DOHH2 (cell line): Measurements from ENCODE around the gene CYP26A1.

Experiments
- H3F3A ChIP-seq: fragments of 200-600 bp; sonication (generic), shearing (Covaris generic); 2 replicates; pipeline ENCODE4 v1.6.0; 2016; ENCODE audit warnings: antibody characterized with exemption, mild to moderate bottlenecking; ENCODE audit not compliant: control insufficient read depth, insufficient read depth
- H3K27ac ChIP-seq: fragments of 200-600 bp; sonication (generic); 2 replicates; pipeline ENCODE4 v1.5.1; 2014; ENCODE audit warnings: low read depth, mild to moderate bottlenecking, low read length, moderate library complexity
- H3K27me3 ChIP-seq: fragments of 200-600 bp; sonication (generic); 2 replicates; pipeline ENCODE4 v1.6.1; 2014; ENCODE audit warnings: mild to moderate bottlenecking, low read length, mixed read lengths; ENCODE audit not compliant: control insufficient read depth
- H3K36me3 ChIP-seq: fragments of 200-600 bp; sonication (generic); 2 replicates; pipeline ENCODE4 v1.6.1; 2014; ENCODE audit warnings: mild to moderate bottlenecking, low read length, moderate library complexity, mixed read lengths; ENCODE audit not compliant: control insufficient read depth
- H3K4me1 ChIP-seq: fragments of 200-600 bp; sonication (generic); 2 replicates; pipeline ENCODE4 v1.6.1; 2014; ENCODE audit warnings: mild to moderate bottlenecking, low read length, mixed read lengths; ENCODE audit not compliant: control insufficient read depth
- H3K4me2 ChIP-seq: fragments of 200-600 bp; sonication (generic); 2 replicates; pipeline ENCODE4 v1.6.0; 2014; ENCODE audit warnings: mild to moderate bottlenecking, low read length, moderate library complexity
- H3K4me3 ChIP-seq: fragments of 200-600 bp; sonication (generic); 2 replicates; pipeline ENCODE4 v1.5.1; 2014; ENCODE audit warnings: mild to moderate bottlenecking, low read length, mixed read lengths
- H3K79me2 ChIP-seq: fragments of 200-600 bp; sonication (generic); 2 replicates; pipeline ENCODE4 v1.6.1; 2014; ENCODE audit warnings: mild to moderate bottlenecking, low read length, mixed read lengths; ENCODE audit not compliant: control insufficient read depth
- H3K9me2 ChIP-seq: fragments of 200-600 bp; sonication (generic); replicated peaks from 2 replicates; pipeline ENCODE4 v1.6.1; 2014; ENCODE audit warnings: mild to moderate bottlenecking, low read length, mixed read lengths; ENCODE audit not compliant: control insufficient read depth
- H3K9me3 ChIP-seq: fragments of 200-600 bp; sonication (generic); 2 replicates; pipeline ENCODE4 v1.6.1; 2014; ENCODE audit warnings: antibody characterized with exemption, low read length, mixed read lengths; ENCODE audit not compliant: control insufficient read depth, insufficient read depth
- H4K20me1 ChIP-seq: fragments of 200-600 bp; sonication (generic); 2 replicates; pipeline ENCODE4 v1.6.0; 2014; ENCODE audit warnings: low read depth, mild to moderate bottlenecking, antibody characterized with exemption, low read length, moderate library complexity; ENCODE audit not compliant: control insufficient read depth, insufficient read depth
- CTCF ChIP-seq: fragments of 200-600 bp; sonication (generic); IDR thresholded peaks from one replicate; pipeline ENCODE4 v1.5.1; 2014; ENCODE audit warnings: antibody characterized with exemption, mild to moderate bottlenecking, low read depth, low read length; ENCODE audit not compliant: poor library complexity, severe bottlenecking
- EZH2phosphoT487 ChIP-seq: fragments of 200-600 bp; sonication (generic); IDR thresholded peaks from 2 replicates; pipeline ENCODE4 v1.6.1; 2017; ENCODE audit warnings: borderline replicate concordance, mild to moderate bottlenecking, antibody characterized with exemption, low read length, moderate library complexity, mixed read lengths

The CYP26A1 gene

DNA sequence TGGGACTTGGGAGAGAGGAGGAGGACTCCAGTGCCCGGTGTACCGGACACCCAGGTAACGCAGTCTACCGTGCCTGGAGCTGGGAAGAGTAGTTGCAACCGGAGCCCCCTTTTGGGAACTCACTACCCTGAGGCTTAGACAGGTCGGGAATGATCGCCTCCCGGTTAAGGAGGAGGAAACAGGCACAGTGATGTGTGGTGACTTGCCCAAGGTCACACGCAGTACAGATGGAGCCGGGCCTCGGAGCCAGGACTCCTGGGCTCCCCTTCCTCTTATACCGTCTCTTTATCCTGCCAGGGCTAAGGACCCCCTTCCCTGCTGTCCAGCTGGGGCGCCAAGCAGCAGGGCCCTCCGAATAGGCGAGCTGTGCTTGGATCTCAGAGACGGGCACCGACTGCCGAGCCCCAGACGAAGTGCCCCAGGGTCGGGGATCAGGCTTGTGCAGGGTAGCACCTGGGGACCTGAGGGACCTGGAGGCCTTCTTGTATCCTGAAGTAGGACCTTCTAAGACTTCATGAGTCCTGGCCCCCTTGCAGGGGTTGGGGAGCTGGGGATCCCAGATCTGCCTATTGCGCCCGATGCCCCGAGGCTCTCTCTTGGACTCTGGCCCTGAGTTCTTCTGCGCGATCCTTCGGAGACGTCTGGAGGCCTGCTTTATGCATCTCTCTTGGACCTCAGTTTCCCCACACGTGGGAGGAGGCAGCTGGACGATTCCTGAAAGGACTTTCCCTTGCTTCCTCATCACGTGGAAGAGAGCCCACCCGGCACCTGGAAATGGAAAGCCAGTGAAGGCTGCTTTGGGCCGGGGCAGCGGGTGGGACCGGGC lies 767 bp upstream of the CYP26A1 start:
- no peaks in the 10 kb centered on the region for H3F3A ChIP-seq
- H3K9me3 ChIP-seq, result no peaks in the 10 kb centered on the region
- no peaks in the 10 kb centered on the region for H3K79me2 ChIP-seq
- H3K4me3 ChIP-seq, result peak overlapping the region; percentile 56
- H3K4me2 ChIP-seq, result peak overlapping the region; percentile 64
- no peaks in the 10 kb centered on the region for H3K36me3 ChIP-seq
- H3K27me3 ChIP-seq, result peaks cover 83% of the 10 kb centered on the region
- peaks cover 16% of the 10 kb centered on the region for H3K4me1 ChIP-seq
- H3K9me2 ChIP-seq, result no peaks in the 10 kb centered on the region
- no peaks in the 10 kb centered on the region for H4K20me1 ChIP-seq
- TF ChIP-seq CTCF (no peak), EZH2phosphoT487 (no peak)
- no peak overlapping the region for H3K27ac ChIP-seq

DNA sequence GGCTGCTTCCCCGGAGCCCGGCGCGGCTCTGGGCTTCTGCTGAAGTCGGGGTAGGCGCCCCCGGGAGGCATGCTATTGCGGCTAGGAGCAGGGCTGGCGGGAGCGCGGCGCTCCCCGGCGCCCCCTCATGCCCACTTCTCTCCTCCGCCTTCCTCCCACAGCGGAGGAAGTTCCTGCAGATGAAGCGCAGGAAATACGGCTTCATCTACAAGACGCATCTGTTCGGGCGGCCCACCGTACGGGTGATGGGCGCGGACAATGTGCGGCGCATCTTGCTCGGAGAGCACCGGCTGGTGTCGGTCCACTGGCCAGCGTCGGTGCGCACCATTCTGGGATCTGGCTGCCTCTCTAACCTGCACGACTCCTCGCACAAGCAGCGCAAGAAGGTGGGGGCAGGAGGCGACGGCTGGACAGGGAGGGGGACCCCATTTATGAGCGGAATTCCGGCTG lies 479 bp downstream of the CYP26A1 start:
- peaks cover 71% of the 10 kb centered on the region for H3K27me3 ChIP-seq
- no peaks in the 10 kb centered on the region for H3K36me3 ChIP-seq
- peaks cover 16% of the 10 kb centered on the region for H3K4me1 ChIP-seq
- no peak overlapping the region for H3K27ac ChIP-seq
- H3K4me2 ChIP-seq, result peak overlapping the region; percentile 64
- no peaks in the 10 kb centered on the region for H3K9me3 ChIP-seq
- H3K79me2 ChIP-seq, result no peaks in the 10 kb centered on the region
- no peaks in the 10 kb centered on the region for H3F3A ChIP-seq
- H4K20me1 ChIP-seq, result no peaks in the 10 kb centered on the region
- peak overlapping the region; percentile 56 for H3K4me3 ChIP-seq
- TF ChIP-seq CTCF, result peak; percentile 22
- no peak for TF ChIP-seq EZH2phosphoT487
- no peaks in the 10 kb centered on the region for H3K9me2 ChIP-seq

- H3K4me3 ChIP-seq, result peak overlapping the region; percentile 56
- H3K4me2 ChIP-seq, result peak overlapping the region; percentile 64
- H3K27me3 ChIP-seq, result peaks cover 74% of the 10 kb centered on the region
These were observed 1.1 kb downstream of the CYP26A1 start for GRCh38 chr10:93074597-93075368.

More at GRCh38 chr10:93074597-93075368, 1.1 kb downstream of the CYP26A1 start:
- H3K9me2 ChIP-seq, result no peaks in the 10 kb centered on the region
- no peaks in the 10 kb centered on the region for H3F3A ChIP-seq
- H3K9me3 ChIP-seq, result no peaks in the 10 kb centered on the region
- H3K27ac ChIP-seq, result no peak overlapping the region
- TF ChIP-seq CTCF (no peak), EZH2phosphoT487 (peak; percentile 96; the same call in 1 of the 2 replicates)
- H3K36me3 ChIP-seq, result no peaks in the 10 kb centered on the region
- H3K79me2 ChIP-seq, result no peaks in the 10 kb centered on the region
- H3K4me1 ChIP-seq, result peaks cover 16% of the 10 kb centered on the region
- H4K20me1 ChIP-seq, result no peaks in the 10 kb centered on the region
